PC-9 (cell line): ENCODE data around the gene NTF4.
"Not testable (repeated sequence)": the region's sequence is repeated elsewhere in the genome, so short reads cannot be mapped to it uniquely, and the experiment has no call there.

Source experiments
- CTCF ChIP-seq: fragments of 200-600 bp; sonication (generic); conservative IDR thresholded peaks from 2 replicates; pipeline ENCODE4 v1.6.1; 2017; ENCODE audit warnings: mixed run types, antibody characterized with exemption, mild to moderate bottlenecking, moderate library complexity
- EZH2 ChIP-seq: fragments of 200-600 bp; sonication (generic); IDR thresholded peaks from 2 replicates; pipeline ENCODE4 v1.8.0; 2017; ENCODE audit warnings: antibody characterized with exemption, low read depth

GRCh38 chr19:49025088-49025487 lies 39.5 kb downstream of the NTF4 start:
- TF ChIP-seq CTCF, EZH2: not testable (repeated sequence)
